GM13977 (cell line): ENCODE data around the gene FMC1.

Experiments
- DNase-seq: peaks from one replicate; pipeline ENCODE4 v3.0.0; 2012; ENCODE audit warnings: low spot score
- CTCF ChIP-seq: IDR thresholded peaks from 2 replicates; pipeline ENCODE4 v1.5.1; 2012; ENCODE audit warnings: mild to moderate bottlenecking, control low read depth; ENCODE audit not compliant: insufficient read depth; ENCODE audit errors: extremely low read depth, missing control alignments
- in situ Hi-C: fragments of 300-500 bp; cut with MboI; formaldehyde crosslinking; loops from one replicate; pipeline ENCODE4 v1.12.0; 2022; ENCODE audit warnings: low sequenced_read_pairs, low pct_unique_long_range_greater_than_20kb, mixed read lengths, inconsistent platforms; ENCODE audit not compliant: unreplicated experiment

Gene FMC1

DNA sequence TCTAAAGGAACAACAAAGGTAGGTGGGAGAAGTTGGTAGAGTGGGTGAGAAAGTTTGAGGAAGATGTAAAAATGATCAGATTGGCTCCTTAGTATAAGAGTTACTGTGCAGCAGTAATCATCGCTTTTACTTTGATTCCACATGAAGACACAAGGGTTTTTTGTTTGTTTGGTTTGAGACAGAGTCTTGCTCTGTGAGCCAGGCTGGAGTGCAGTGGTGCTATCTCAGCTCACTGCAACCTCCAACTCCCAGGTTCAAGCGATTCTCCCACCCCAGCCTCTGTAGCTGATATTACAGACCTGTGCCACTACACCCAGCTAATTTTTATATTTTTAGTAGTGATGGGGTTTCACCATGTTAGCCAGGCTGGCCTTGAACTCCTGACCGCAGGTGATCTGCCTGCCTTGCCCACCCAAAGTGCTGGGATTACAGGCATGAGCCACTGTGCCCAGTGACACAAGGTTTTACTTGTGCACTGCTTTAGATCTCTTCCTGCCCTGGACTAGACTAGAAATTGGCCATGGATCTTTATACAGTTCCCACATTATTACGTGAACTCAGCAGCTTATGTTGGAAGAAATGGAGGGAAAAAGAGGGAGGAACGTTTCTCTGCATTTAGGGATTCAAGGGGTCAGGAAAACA lies 29.3 kb downstream of the FMC1 start:
- no peak for TF ChIP-seq CTCF
- DNase-seq, result no peak
- in situ Hi-C loops, result no loop called here

- no peak for TF ChIP-seq CTCF
- in situ Hi-C loops, result no loop called here
Measured at GRCh38 chr7:139370943-139371313, 29.8 kb downstream of the FMC1 start.

DNA sequence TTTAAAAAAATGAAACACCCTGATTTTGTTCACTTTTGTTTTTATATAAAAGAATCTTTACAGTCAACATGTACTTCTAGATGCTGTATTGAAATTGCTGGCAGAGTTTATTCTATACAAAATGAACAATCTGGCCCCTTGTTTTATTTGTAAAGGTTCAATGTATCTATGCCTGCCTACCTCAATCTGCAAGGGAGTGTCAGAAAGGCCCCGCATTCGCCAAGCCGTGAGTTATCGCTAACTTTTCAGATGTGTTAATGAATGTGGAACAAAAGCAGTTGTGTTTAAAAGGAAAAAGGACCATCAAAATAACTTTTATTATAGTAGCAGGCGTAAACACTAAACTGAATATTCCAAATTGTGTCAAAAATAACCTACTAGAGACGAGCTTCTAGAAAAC lies 33.1 kb downstream of the FMC1 start:
- TF ChIP-seq CTCF, result no peak
- in situ Hi-C loops, result no loop called here
- no peak for DNase-seq

More at GRCh38 chr7:139370943-139371313, 29.8 kb downstream of the FMC1 start:
- DNase-seq, result no peak

GRCh38 chr7:139382439-139382838 lies 41.3 kb downstream of the FMC1 start:
- no peak for TF ChIP-seq CTCF
- in situ Hi-C loops, result no loop called here
- DNase-seq, result no peak

DNA sequence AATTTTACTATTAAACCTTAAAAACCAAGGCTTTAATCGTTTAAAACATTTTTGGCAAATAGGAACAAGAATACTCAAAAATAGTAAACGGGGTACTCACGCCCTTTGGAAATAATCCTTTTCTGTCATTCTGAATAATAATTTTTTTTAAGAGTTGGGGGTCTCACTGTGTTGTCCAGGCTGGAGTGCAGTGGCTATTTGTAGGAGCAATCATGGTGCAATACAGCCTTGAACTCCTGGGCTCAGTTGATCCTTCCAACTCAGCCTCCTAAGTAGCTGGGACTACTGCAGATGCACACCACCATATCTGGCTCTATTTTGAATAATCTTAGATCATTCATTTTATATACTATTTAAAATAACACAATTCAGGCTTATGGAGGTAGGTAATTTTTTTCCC lies 43.5 kb downstream of the FMC1 start:
- TF ChIP-seq CTCF, result no peak
- in situ Hi-C loops, result no loop called here
- DNase-seq, result no peak

GRCh38 chr7:139387594-139387993 lies 46.5 kb downstream of the FMC1 start:
- no peak for DNase-seq
- no peak for TF ChIP-seq CTCF
- in situ Hi-C loops, result no loop called here
